NCI-H82 (cell line): Measurements from ENCODE around the gene ALDH1L2.
"Not testable (repeated sequence)": the region's sequence is repeated elsewhere in the genome, so short reads cannot be mapped to it uniquely, and the experiment has no call there.

Source experiments
- DNase-seq: peaks from one replicate; lab custom pipeline; 2025; lab: John Stamatoyannopoulos, UW

ALDH1L2 gene

GRCh38 chr12:104977688-104978087 lies 106.6 kb downstream of the ALDH1L2 start:
- not testable (repeated sequence) for DNase-seq

GRCh38 chr12:104976703-104977102 lies 107.6 kb downstream of the ALDH1L2 start:
- no peak for DNase-seq

DNA sequence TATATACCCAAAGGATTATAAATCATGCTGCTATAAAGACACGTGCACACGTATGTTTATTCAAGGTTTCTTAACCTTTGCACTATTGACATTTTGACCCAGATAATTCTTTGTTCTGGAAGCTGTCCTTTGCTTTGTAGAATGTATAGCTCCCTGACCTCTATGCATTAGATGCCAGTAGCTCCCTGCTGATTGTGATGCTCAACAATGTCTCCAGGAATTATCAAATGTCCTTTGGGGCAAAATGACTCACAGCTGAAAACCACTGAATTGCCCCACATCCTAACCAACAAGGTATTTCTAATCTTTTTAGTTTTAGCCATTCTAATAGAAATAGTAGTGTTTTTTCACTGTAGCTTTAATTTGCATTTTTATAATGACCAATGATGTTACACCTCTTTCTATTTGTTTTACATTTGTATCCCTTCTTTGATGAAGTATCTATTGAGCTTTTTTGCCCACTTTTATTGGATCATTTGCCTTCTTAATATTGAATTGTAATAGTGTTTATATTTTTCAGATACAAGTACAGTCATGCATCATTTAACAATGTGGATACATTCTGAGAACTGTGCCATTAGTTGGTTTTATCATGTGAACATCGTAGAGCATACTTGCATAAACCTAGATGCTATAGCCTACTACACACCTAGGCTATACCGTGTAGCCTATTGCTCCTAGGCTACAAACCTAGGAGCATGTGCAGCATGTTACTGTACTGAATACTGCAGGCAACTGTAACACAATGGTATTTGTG lies 108.5 kb downstream of the ALDH1L2 start:
- DNase-seq, result no peak

DNA sequence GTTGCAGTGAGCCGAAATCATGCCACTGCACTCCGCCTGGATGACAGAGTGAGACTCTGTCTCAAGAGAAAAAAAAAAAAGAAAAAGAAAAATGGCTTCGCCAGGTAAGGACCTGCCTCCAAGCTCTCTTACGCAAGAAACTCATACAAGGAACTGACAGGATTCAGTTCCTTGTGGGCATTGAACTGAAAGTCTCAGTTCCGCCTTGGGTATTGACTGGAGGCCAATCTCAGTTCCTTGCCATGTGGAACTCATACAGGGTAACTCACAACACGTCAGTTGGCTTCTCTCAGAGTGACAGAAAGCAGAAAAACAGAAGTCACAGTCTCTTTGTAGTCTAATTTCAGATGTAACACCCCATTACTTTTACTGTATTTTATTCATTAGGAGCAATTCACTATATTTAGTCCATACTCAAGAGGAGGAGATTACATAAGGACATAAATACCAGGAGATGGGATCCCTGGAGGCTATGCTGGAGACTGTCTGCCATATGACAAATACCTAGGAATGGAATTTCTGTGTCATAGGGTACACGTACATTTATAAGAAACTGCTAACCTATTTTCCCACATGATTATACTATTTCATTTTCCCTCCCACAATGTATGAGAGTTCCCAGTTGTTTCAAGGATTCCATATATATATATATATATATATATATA lies 109.5 kb downstream of the ALDH1L2 start:
- DNase-seq, result no peak

DNA sequence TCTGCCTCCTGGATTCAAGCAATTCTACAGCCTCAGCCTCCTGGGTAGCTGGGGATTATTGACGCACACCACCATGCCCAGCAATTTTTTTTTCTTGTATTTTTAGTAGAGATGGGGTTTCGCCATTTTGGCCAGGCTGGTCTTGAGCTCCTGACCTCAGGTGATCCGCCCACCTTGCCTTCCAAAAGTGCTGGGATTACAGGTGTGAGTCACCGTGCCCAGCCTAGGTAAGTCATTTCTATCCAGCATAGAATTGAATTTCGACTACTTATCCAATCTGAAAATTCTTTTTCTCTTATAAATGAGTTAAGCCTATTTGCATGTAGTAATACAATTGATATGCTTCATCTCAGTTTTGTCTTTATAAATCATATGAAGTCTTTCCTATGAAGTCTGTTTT lies 111.0 kb downstream of the ALDH1L2 start:
- no peak for DNase-seq

GRCh38 chr12:104971306-104971705 lies 113.0 kb downstream of the ALDH1L2 start:
- no peak for DNase-seq
